MCF 10A (cell line): ENCODE results near the gene MAP3K5. TPM values are rescaled to one million over a fixed set of nuclear protein-coding genes. Genes with fewer than 3 reads are reported as not detected.

ENCODE experiments used
- BruUV-seq: library from RNA; stranded (reverse); fragments of 400-500 nt; replicated peaks from 2 replicates; lab custom pipeline; 2021; lab: Mats Ljungman, UMichigan
- CTCF ChIA-PET: fragments of 300-600 bp; sonication (Branson Sonifier 250); formaldehyde crosslinking; extraction: SDS; loops from one replicate; lab custom pipeline; 2021; ENCODE audit warnings: antibody characterized with exemption, inconsistent platforms; lab: Yijun Ruan, JAX
- POLR2A ChIA-PET: fragments of 300-600, 350-650 bp; sonication (Branson Sonifier 250); formaldehyde crosslinking; extraction: SDS; loops from one replicate; lab custom pipeline; 2020; ENCODE audit warnings: antibody characterized with exemption, inconsistent platforms; lab: Yijun Ruan, JAX
- DNase-seq: peaks from one replicate; pipeline ENCODE4 v3.0.0-alpha.2; 2018; ENCODE audit not compliant: unreplicated experiment
- H3K27ac Mint-ChIP-seq: one replicate; pipeline ENCODE4 v1.8.0; 2022; ENCODE audit warnings: mild to moderate bottlenecking, low read depth, mixed read lengths; ENCODE audit not compliant: unreplicated experiment
- H3K27me3 Mint-ChIP-seq: one replicate; pipeline ENCODE4 v1.8.0; 2022; ENCODE audit warnings: mixed read lengths; ENCODE audit not compliant: insufficient read depth, unreplicated experiment
- H3K36me3 Mint-ChIP-seq: one replicate; pipeline ENCODE4 v1.8.0; 2022; ENCODE audit warnings: mild to moderate bottlenecking, moderate library complexity, mixed read lengths; ENCODE audit not compliant: insufficient read depth, unreplicated experiment
- H3K4me1 Mint-ChIP-seq: one replicate; pipeline ENCODE4 v1.8.0; 2022; ENCODE audit warnings: mixed read lengths; ENCODE audit not compliant: insufficient read depth, unreplicated experiment
- H3K4me3 Mint-ChIP-seq: one replicate; pipeline ENCODE4 v1.8.0; 2022; ENCODE audit warnings: mild to moderate bottlenecking, moderate library complexity, mixed read lengths; ENCODE audit not compliant: unreplicated experiment
- H3K9me3 Mint-ChIP-seq: one replicate; pipeline ENCODE4 v1.8.0; 2022; ENCODE audit warnings: mixed read lengths; ENCODE audit not compliant: unreplicated experiment
- intact Hi-C: fragments of 100-400 bp; cut with micrococcal nuclease; formaldehyde crosslinking; loops from 2 replicates; pipeline ENCODE4 v1.14.1; 2022
- total RNA-seq: library from RNA; stranded (reverse); gene quantifications from 2 replicates; pipeline ENCODE4 v1.2.3, GENCODE V29; 2022
- TF ChIP-seq, protein P1 (sequence below): fragments of 200-600 bp; IDR thresholded peaks from one replicate; pipeline ENCODE4 v1.8.0; 2022; ENCODE audit warnings: antibody characterized with exemption, mild to moderate bottlenecking; ENCODE audit not compliant: unreplicated experiment

Gene MAP3K5
- total RNA-seq, 1 experiment from 2014 or later = 8.4 TPM

DNA sequence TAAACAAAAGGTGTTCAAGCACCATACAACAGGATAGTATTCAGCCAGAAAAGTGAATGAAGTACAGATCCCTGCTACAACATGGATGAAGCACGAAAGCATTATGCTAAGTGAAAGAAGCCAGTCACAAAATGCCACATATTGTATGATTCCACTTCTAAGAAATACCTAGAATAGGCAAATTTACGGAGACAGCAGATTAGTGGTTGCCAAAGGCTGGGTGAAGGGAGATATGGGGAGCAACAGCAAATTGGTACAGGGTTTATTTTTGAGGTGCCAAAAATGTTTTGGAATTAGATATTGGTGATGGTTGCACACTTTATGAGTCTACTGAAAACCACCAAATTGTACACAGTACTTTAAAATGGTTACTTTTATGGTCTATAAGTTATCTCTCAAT lies 23.2 kb downstream of the MAP3K5 start:
- no TSS peak for BruUV-seq
- no peak overlapping the region for H3K4me3 Mint-ChIP-seq
- CTCF ChIA-PET = interaction anchor here (1.4 kb wide), 1 partner anchor 23 kb away, joined by 5 read pairs; the partner anchor contains the start of gene MAP3K5

DNA sequence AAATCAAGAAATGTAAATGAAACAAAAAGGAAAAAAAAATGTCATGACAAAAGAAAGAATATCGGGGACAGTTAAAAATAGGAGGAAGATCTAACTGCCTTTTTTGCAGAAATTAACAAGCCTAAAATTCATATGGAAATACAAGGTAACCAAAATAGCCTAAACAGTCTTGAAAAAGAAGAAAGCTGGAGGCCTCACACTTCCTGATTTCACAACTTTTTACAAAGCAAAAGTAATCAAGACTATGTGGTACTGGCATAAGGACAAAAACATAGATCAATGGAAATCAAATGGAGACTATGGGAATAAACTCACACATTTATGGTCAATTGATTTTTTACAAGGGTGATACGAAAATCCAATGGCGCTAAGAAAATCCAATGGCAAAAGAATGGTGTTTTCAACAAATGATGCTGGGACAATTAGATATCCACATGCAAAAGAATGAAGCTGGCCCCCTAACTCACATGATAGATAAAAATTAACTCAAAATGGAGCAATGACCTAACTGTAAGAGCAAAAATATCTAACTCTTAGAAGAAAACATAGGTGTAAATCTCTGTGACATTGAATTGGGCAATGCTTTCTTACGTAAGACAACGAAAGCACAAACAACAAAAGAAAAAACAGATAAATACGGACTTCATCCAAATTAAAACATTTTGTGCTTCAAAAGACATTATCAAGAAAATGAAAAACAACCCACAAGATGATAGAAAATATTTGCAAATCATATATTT lies 24.5 kb downstream of the MAP3K5 start:
- intact Hi-C loops = no loop called here
- TF ChIP-seq, protein P1, sequence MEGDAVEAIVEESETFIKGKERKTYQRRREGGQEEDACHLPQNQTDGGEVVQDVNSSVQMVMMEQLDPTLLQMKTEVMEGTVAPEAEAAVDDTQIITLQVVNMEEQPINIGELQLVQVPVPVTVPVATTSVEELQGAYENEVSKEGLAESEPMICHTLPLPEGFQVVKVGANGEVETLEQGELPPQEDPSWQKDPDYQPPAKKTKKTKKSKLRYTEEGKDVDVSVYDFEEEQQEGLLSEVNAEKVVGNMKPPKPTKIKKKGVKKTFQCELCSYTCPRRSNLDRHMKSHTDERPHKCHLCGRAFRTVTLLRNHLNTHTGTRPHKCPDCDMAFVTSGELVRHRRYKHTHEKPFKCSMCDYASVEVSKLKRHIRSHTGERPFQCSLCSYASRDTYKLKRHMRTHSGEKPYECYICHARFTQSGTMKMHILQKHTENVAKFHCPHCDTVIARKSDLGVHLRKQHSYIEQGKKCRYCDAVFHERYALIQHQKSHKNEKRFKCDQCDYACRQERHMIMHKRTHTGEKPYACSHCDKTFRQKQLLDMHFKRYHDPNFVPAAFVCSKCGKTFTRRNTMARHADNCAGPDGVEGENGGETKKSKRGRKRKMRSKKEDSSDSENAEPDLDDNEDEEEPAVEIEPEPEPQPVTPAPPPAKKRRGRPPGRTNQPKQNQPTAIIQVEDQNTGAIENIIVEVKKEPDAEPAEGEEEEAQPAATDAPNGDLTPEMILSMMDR = no peak
- CTCF ChIA-PET = interaction anchor here (1.4 kb wide), 1 partner anchor 25 kb away, joined by 5 read pairs; the partner anchor contains the start of gene MAP3K5
- Mint-ChIP-seq H3K9me3 (no peaks in the 10 kb centered on the region), H3K27me3 (no peaks in the 10 kb centered on the region), H3K4me3 (no peak overlapping the region), H3K36me3 (no peaks in the 10 kb centered on the region), H3K27ac (peak overlapping the region; percentile 43), H3K4me1 (peaks cover 15% of the 10 kb centered on the region)
- DNase-seq = peak; percentile 14
- POLR2A ChIA-PET = interaction anchor here (0.6 to 1.4 kb wide), 6 partner anchors 13 to 56 kb away, joined by 3 to 6 read pairs (median 4); partner anchors contain the start of gene MAP3K5
- no TSS peak for BruUV-seq

More for the DNA sequence above, 23.2 kb downstream of the MAP3K5 start:
- no peak for DNase-seq
- Mint-ChIP-seq H3K36me3 (peaks cover 5% of the 10 kb centered on the region), H3K27me3 (no peaks in the 10 kb centered on the region), H3K4me1 (peaks cover 18% of the 10 kb centered on the region), H3K9me3 (no peaks in the 10 kb centered on the region), H3K27ac (no peak overlapping the region)
- intact Hi-C loops = no loop called here
- POLR2A ChIA-PET = no interaction called here
- TF ChIP-seq, protein P1 = no peak

DNA sequence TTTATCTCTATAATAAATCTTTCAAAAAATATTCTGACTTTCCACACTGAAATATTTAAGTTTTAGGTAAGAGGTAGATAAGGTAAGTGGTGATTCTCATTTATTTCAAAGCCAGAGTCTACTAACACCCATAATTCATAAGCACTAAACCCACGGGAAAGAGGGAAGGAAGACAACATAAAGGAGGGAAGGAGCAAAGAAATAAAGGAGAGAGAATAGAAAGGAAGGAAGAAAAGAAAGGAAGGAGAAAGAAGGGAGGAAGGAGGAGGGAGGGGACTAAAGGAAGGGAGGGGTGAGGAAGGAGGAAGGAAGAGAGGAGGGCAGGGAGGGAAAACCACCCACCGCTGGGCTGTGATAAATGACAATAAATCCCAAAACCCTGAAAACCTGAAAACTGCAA lies 25.2 kb downstream of the MAP3K5 start:
- peak overlapping the region; percentile 43 for H3K27ac Mint-ChIP-seq
- H3K4me3 Mint-ChIP-seq = no peak overlapping the region

DNA sequence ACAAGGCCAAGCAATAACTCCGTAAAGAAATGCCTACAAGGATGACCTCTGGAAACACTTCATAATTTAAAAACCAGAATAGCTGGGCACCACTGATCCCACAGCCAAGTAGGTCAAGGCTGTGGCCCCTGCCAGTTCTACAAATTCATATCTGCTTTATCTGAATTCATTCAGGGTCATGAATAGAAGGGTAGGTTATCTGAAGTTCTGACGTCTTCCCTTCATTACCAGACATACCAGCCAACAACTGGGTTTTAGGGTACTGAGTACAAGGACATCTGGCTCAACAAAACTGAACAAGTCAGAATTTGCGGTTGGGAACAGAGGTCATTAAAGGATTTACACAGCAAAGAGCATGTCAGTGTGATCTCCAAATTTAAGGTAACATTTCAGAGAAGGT lies 26.0 kb downstream of the MAP3K5 start:
- ChIA-PET POLR2A (no interaction called here), CTCF (no interaction called here)
- H3K4me1 Mint-ChIP-seq = peaks cover 29% of the 10 kb centered on the region
- H3K27ac Mint-ChIP-seq = no peak overlapping the region
- intact Hi-C loops = no loop called here
- no peaks in the 10 kb centered on the region for H3K27me3 Mint-ChIP-seq
- H3K36me3 Mint-ChIP-seq = no peaks in the 10 kb centered on the region
- no peak overlapping the region for H3K4me3 Mint-ChIP-seq
- TF ChIP-seq, protein P1 = no peak
- no TSS peak for BruUV-seq
- DNase-seq = no peak
- H3K9me3 Mint-ChIP-seq = no peaks in the 10 kb centered on the region

More for the DNA sequence above, 25.2 kb downstream of the MAP3K5 start:
- BruUV-seq = no TSS peak
- Mint-ChIP-seq H3K36me3 (no peaks in the 10 kb centered on the region), H3K9me3 (no peaks in the 10 kb centered on the region), H3K4me1 (peaks cover 21% of the 10 kb centered on the region), H3K27me3 (no peaks in the 10 kb centered on the region)
- TF ChIP-seq, protein P1 = no peak
- no peak for DNase-seq
- ChIA-PET CTCF (no interaction called here), POLR2A (interaction anchor here (0.6 to 1.4 kb wide), 4 partner anchors 19 to 55 kb away, joined by 3 to 6 read pairs (median 4); partner anchors contain the start of gene MAP3K5)
- intact Hi-C loops = no loop called here
